Natural killer cell (primary cell): ENCODE measurements around the gene TMEM33. TPM values are rescaled to one million over a fixed set of nuclear protein-coding genes. Genes with fewer than 3 reads are reported as not detected.

Source experiments
- ATAC-seq, 3 donors: fragments of 150-1000 bp in 2 of 3; fragments of 200-7000 bp in 1 of 3; cut with Tn5 transposase; 1 replicate in 1 of 3; 2 replicates in 2 of 3; pipeline ENCODE4 v1.10.0; 2021; ENCODE audit warnings: mild to moderate bottlenecking in 2 of 3, moderate library complexity in 2 of 3
- DNase-seq, 2 donors: peaks; one replicate each; pipeline versions ENCODE4 v3.0.0 to v3.0.0-alpha.2; 2013 to 2021; ENCODE audit warnings: mixed read lengths in 1 of 2
- H3K27ac ChIP-seq: one replicate; pipeline ENCODE4 v1.5.1; 2013; ENCODE audit warnings: mild to moderate bottlenecking, low read length
- H3K27me3 ChIP-seq: one replicate; pipeline ENCODE4 v1.6.1; 2013; ENCODE audit warnings: low read length; ENCODE audit not compliant: control insufficient read depth, insufficient read depth
- H3K36me3 ChIP-seq: one replicate; pipeline ENCODE4 v1.6.1; 2013; ENCODE audit warnings: low read length; ENCODE audit not compliant: control insufficient read depth, insufficient read depth
- H3K4me1 ChIP-seq: one replicate; pipeline ENCODE4 v1.6.1; 2013; ENCODE audit warnings: low read length; ENCODE audit not compliant: control insufficient read depth, insufficient read depth
- H3K4me3 ChIP-seq: one replicate; pipeline ENCODE4 v1.5.1; 2013; ENCODE audit warnings: low read length
- H3K9me3 ChIP-seq: one replicate; pipeline ENCODE4 v1.6.1; 2013; ENCODE audit warnings: low read length; ENCODE audit not compliant: control insufficient read depth, insufficient read depth
- H3K27ac Mint-ChIP-seq, 2 donors: one replicate each; pipeline ENCODE4 v1.8.0; 2022; ENCODE audit warnings: mild to moderate bottlenecking in 2 of 2, mixed read lengths in 2 of 2, moderate library complexity in 1 of 2
- H3K27me3 Mint-ChIP-seq, 2 donors: one replicate each; pipeline ENCODE4 v1.8.0; 2022; ENCODE audit warnings: low read depth in 2 of 2, mixed read lengths in 2 of 2
- H3K36me3 Mint-ChIP-seq: one replicate; pipeline ENCODE4 v1.8.0; 2022; ENCODE audit warnings: mixed read lengths
- H3K4me1 Mint-ChIP-seq, 2 donors: one replicate each; pipeline ENCODE4 v1.8.0; 2022; ENCODE audit warnings: mixed read lengths in 2 of 2
- H3K4me3 Mint-ChIP-seq: one replicate; pipeline ENCODE4 v1.8.0; 2022; ENCODE audit warnings: mild to moderate bottlenecking, moderate library complexity, mixed read lengths
- H3K9me3 Mint-ChIP-seq, 2 donors: one replicate each; pipeline ENCODE4 v1.8.0; 2022; ENCODE audit warnings: mixed read lengths in 2 of 2
- CTCF ChIP-seq: fragments of 200-600 bp; IDR thresholded peaks from one replicate; pipeline ENCODE4 v1.8.0; 2022; ENCODE audit warnings: antibody characterized with exemption
- WGBS: methylation state at CpG from one replicate; pipeline ENCODE4 v1.1.7; 2013; ENCODE audit warnings: missing lambda C conversion rate; ENCODE audit not compliant: insufficient coverage; 5-methylcytosine and 5-hydroxymethylcytosine counted together
- intact Hi-C: fragments of 100-400 bp; cut with micrococcal nuclease; formaldehyde crosslinking; loops from one replicate; pipeline ENCODE4 v1.14.2; 2022
- total RNA-seq, 4 donors: library from RNA; stranded (reverse); fragments of 120-200 nt in 1 of 4; gene quantifications; one replicate each; pipeline versions ENCODE4 v1.2.3 to v1.2.4, GENCODE V29; 2013 to 2022

TMEM33 gene
- total RNA-seq, 3 donors from 2014 or later (not counting 1 experiment from before 2014, with no cell fraction given), result 30.3 to 37.4 (median 33.5) TPM

DNA sequence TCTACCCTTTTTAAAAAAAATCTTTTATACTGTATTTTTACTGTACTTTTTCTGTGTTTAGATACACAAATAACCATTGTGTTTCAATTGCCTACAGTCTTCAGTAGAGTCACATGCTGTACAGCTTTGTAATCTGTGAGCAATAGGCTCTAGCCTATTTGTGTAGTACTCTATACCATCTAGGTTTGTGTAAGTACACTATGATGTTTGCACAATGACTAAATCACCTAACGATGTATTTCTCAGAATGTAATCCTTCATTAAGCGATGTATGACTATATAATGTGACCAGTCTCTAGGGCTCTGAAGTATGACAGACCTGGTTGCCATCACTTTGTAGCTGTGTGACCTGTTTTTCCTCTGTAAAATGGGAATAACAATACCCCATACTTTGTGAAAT, 32.2 kb downstream of the TMEM33 start:
- H3K9me3 Mint-ChIP-seq, result peaks cover 0 to 4% of the 10 kb centered on the region in 2 donors
- intact Hi-C loops, result no loop called here
- ATAC-seq (no peak), DNase-seq (no peak)
- peaks cover 0 to 4% of the 10 kb centered on the region in 2 donors for H3K27me3 Mint-ChIP-seq
- WGBS, result 100% methylated on average over 2 of the region's 2 CpGs
- H3K4me1 ChIP-seq, result no peaks in the 10 kb centered on the region
- H3K27ac Mint-ChIP-seq, result no peak overlapping the region
- H3K27ac ChIP-seq, result no peak overlapping the region
- no peak for TF ChIP-seq CTCF
- no peaks in the 10 kb centered on the region for H3K4me1 Mint-ChIP-seq
- no peaks in the 10 kb centered on the region for H3K27me3 ChIP-seq
- no peak overlapping the region for H3K4me3 Mint-ChIP-seq
- H3K36me3 ChIP-seq, result no peaks in the 10 kb centered on the region
- H3K36me3 Mint-ChIP-seq, result peaks cover 9% of the 10 kb centered on the region
- H3K4me3 ChIP-seq, result no peak overlapping the region
- H3K9me3 ChIP-seq, result peaks cover 9% of the 10 kb centered on the region

- Histone ChIP-seq H3K27ac (no peak overlapping the region), H3K9me3 (peaks cover 9% of the 10 kb centered on the region), H3K27me3 (no peaks in the 10 kb centered on the region), H3K4me1 (no peaks in the 10 kb centered on the region), H3K36me3 (no peaks in the 10 kb centered on the region), H3K4me3 (no peak overlapping the region)
- intact Hi-C loops, result no loop called here
- Mint-ChIP-seq H3K27ac (no peak overlapping the region), H3K4me3 (no peak overlapping the region), H3K27me3 (peaks cover 0 to 4% of the 10 kb centered on the region in 2 donors), H3K4me1 (no peaks in the 10 kb centered on the region), H3K9me3 (peaks cover 0 to 4% of the 10 kb centered on the region in 2 donors), H3K36me3 (peaks cover 9% of the 10 kb centered on the region)
- DNase-seq (no peak), ATAC-seq (no peak)
- TF ChIP-seq CTCF, result no peak
Observed at GRCh38 chr4:41969671-41970070, 34.4 kb downstream of the TMEM33 start.

GRCh38 chr4:41975341-41975740, 40.1 kb downstream of the TMEM33 start:
- H3K27ac Mint-ChIP-seq, result no peak overlapping the region
- no peak overlapping the region for H3K4me3 ChIP-seq
- H3K27ac ChIP-seq, result no peak overlapping the region
- WGBS, result 72% methylated on average over 1 of the region's 1 CpG
- DNase-seq, result no peak
- H3K36me3 Mint-ChIP-seq, result no peaks in the 10 kb centered on the region
- no peak overlapping the region for H3K4me3 Mint-ChIP-seq
- no peaks in the 10 kb centered on the region for H3K9me3 Mint-ChIP-seq
- ATAC-seq, result no peak
- no peaks in the 10 kb centered on the region for H3K36me3 ChIP-seq
- no peaks in the 10 kb centered on the region for H3K4me1 ChIP-seq
- no peaks in the 10 kb centered on the region for H3K4me1 Mint-ChIP-seq
- H3K27me3 ChIP-seq, result no peaks in the 10 kb centered on the region
- intact Hi-C loops, result no loop called here
- peaks cover 17 to 20% of the 10 kb centered on the region in 2 donors for H3K27me3 Mint-ChIP-seq
- H3K9me3 ChIP-seq, result no peaks in the 10 kb centered on the region
- TF ChIP-seq CTCF, result no peak

GRCh38 chr4:41976775-41977516, 41.7 kb downstream of the TMEM33 start:
- Histone ChIP-seq H3K27me3 (no peaks in the 10 kb centered on the region), H3K27ac (no peak overlapping the region), H3K36me3 (no peaks in the 10 kb centered on the region), H3K4me1 (no peaks in the 10 kb centered on the region), H3K9me3 (no peaks in the 10 kb centered on the region), H3K4me3 (no peak overlapping the region)
- TF ChIP-seq CTCF, result no peak
- Mint-ChIP-seq H3K4me3 (no peak overlapping the region), H3K27ac (no peak overlapping the region), H3K36me3 (no peaks in the 10 kb centered on the region), H3K27me3 (peaks cover 17 to 20% of the 10 kb centered on the region in 2 donors), H3K9me3 (no peaks in the 10 kb centered on the region), H3K4me1 (no peaks in the 10 kb centered on the region)
- 100% methylated on average over 1 of the region's 1 CpG for WGBS
- no peak for DNase-seq
- ATAC-seq, result no peak
- intact Hi-C loops, result no loop called here
